ENCODE data around the gene PDGFRB.

The PDGFRB gene

DNA sequence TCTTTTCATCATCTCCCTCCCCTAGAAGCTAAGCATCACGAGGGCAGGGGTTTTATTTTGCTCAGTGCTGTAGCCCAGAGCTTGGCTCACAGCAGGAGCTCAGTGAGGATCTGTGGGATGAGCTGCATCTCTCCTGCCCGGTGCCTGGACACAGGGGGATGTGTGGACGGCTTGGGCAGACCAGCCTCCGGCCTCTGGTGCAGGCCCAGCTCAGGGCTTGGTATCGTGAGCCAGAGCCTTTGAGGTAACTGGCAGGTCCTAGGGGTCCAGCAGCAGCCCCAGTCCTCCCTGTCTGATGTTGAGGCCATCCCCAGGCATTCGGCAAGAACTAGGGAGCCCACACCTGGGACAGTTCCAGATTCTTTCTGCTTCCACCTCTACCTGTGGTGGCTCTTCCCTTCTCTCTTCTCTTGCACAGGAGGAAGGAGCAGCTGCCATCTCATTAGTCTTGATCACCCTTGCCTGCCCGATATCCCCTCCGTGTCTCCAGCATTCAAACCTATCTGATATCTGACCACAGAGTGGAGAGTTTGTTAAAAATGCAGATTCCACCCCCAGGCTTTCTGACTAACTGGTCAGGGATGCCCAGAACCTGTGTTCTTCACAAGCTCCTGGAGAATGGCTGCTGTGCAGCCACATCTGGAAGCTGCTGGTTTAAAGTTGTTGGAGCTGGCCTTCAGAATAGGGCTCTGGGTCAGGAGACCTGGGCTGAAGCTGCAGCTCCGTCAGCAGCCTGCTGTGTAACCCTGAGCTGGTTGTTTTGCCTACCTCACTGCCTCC is 26.3 kb upstream of the PDGFRB start:
- DNase-seq, result no peak

DNA sequence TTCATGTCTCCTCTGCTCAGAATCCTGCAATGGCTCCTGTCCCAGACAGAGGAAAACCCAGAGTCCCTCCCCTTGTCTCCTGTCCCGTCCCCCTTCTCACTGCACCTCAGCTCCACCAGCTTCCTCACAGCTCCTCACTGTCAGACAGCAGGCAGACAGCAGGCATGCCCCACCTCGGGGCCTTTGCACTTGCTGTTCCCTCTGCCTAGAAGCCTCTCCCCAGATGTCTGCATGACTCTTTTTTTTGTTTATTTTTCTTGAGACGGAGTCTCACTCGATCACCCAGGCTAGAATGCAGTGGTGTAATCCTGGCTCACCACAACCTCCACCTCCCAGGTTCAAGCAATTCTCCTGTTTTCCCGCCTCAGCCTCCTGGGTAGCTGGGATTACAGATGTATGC is 25.4 kb upstream of the PDGFRB start:
- DNase-seq, result no peak

DNA sequence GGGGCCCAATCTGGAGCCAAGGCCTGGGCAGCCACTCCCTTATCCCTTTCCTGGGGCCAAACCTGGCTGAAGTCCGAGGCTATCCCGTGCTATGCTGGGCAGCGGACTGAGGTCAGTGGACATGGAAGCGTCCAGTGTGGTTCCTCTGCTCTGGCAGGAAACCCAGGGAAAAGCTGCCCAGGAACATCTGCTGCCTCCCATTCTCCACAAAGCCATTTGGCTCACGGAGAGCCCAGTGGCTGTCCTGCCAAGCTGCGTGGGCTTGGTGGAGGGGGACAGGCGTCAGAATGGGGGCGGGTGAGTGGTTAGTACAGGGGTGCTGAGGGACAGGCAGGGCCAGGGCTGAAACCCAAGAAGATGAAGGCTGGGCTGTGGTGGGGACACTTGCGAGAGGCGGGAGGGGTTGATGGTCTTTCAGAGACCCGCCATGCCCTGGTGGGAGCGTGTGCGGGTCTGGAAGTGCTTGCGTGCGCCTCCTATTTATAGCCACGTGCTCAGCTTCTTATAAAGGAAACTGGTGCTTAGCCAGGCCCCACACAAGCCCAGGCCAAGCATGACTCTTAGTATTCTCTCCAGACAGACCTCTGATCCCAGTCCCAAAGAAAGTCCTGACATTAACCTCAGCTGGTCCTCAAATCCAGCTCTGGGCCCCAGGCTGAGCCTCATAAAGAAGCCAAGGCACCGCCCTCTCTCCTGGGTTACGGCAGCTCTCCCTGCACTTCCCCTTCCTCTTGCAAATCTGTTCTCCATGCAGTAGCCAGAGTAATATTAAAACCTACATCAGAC is 24.8 kb upstream of the PDGFRB start:
- DNase-seq, result no peak

DNA sequence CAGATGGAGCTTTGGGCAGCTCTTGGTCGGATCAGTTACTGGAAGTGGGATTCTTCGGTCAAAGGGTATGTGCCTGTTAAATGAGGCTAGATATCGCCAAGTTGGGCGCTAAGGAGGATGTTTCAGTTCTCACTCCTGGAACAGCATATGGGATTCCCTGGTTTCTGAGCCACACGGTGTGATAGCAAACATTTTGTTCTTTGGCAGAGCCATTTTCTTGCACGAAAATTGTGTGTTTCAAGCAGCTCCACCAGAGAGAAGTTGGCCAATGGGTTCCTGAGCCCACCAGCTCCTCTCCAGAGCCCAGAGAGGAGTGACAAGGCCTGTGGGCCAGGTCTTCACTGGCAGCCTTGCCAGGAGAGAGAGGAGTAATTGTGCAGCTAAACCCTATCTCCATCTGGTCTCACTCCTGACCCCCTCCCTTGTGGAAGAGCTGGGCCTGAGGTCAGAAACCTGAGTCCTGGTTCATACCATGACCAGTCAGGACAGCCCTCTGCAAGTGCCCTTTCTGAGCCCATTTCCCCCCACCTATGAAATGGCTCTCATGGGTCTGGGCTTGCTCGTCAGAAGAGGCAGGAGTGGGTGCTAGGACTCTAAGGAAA is 23.5 kb upstream of the PDGFRB start:
- no peak for DNase-seq

DNA sequence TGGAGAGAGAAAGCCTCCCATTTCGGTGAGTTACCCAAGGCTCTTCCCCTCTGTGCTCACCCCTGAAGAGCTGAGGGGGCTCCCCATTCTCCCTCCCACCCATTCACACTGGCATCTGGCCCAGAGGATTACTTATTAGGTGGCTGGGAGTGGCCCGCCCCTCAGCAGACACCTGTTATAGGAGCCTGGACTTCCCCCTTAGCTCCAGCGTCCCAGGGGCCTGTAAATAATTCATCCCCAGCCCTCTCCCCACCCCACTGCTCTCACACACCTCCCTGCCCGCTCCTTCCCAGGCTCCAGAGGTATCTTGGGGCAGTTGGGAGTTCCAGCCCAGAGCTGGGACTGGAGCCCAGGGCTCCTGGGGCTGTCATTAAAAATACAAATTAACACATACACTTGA is 22.6 kb upstream of the PDGFRB start:
- no peak for DNase-seq

DNA sequence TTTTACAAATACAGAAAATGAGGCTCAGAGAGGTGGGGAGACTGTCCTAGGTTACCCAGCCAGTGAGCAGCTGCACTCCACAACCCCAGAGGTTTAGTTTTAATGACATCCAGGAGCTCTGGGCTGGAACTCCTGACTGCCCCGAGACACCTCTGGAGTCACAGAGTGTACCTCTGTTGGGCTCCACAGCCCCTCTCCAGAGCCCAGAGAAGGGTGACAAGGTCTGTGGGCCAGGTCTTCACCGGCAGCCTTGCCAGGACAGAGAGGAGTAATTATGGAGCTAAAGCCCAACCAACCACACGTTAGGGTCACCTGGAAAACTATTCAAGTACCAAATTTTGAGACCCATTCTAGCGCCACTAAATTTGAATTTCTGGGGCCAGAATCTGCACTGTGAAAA is 22.1 kb upstream of the PDGFRB start:
- DNase-seq, result no peak

DNA sequence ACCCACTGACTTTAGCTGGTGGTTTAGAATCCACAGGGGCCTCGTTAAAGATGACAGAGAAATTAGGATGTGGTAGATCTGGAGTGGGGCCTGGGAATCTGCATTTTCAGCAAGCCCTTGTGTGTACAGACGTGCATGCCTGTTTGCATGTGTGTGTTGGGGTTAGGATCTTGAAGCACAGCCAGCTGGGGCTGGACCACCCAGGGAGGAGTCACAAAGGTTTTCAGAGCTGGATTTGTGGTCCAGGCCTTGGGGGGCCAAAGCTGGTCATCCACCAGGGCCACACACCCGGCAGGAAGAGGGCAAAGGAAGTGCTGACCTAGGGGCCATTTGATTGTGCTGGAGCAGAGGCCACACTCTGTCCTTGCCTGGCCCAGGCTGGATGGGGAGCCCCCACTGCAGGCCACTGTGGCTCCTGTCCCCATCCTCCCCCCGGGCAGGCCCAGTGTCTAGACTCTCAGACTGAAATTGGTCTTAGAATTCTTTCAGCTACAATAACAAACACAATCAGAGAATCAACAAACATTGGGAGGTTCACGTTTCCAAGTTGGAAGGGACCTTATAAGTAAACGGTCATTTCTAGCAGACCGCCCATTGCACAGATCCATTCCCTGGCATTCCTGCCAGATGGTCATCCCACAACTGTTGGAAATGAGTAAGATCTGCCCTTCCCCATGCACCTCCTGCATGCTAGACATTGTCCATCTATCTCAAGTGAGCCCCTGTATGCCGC is 21.3 kb upstream of the PDGFRB start:
- DNase-seq, result no peak

DNA sequence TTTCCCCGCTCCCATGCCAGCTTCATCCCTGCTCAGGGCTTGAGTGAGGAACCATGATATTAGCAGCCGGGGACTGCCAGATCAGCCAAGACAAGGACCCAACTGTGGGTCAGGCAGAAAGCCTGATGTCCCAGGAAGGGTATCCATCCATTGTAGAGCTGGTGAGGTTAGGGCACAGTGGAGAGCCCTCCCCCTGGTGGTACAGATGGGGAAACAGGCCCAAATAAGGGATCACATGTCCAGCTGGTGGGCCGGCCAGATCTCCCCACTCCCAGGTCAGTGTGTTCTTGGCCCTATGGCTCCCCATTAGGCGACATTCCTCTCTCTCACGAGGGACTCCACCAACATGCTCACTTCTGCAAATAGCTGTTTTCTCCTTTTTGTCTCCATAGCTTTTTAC is 19.9 kb upstream of the PDGFRB start:
- no peak for DNase-seq

DNA sequence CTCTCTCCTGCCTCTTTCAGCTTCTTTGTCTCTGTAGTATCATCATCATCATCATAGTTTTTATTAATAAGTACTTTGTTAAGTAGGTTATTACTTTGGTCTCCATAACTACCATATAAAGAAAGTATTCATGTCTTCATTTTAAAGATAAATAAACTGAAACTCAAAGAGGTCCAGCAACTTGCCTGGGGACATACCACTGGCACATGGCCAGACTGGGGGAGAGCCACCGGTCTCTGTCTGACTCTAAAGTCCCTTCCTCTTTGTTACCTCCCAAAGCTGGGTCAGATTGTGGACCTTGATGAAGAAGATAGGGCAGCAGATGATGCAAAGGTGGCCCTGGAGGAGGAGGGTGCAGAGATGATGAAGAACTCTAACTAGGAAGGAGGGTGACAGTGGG is 19.4 kb upstream of the PDGFRB start:
- no peak for DNase-seq

DNA sequence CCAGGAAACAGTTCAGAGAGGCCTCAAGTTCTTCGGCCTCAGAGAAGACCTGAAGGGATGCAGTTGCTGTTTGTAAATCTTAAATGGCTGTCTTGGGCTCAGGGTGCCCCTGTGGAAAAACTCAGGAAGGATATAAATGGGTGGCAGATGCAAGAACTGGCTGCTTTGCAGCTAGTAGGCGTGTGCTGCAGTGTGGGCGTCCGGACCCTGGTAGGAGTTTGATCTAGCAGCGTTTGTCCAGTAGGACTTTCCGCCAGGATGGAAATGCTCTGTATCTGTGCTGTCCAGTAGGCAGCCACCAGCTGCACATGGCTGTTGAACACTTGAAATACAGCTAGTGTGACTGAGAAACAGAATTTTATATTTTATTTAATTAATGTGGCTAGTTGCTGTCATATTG is 18.6 kb upstream of the PDGFRB start:
- DNase-seq, result no peak

DNA sequence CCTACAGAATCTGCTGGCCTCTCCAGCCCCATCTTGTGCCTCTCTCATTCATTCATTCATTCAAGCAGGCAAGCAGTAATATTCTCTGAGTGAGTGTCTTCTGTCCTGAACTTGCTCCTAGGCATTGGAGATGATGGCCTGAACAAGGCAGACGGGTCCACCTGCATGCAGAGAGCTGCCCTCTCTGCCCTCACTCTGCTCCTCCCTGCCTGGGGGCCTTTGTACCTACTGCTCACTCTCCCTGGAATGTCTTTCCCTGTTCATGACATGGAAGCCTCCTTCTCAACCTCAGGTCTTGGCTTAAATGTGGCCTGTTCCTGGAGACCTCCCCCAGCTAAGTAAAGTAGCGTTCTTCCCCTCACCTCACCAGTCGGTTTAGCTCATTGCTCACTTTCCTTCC is 17.5 kb upstream of the PDGFRB start:
- DNase-seq, result no peak

DNA sequence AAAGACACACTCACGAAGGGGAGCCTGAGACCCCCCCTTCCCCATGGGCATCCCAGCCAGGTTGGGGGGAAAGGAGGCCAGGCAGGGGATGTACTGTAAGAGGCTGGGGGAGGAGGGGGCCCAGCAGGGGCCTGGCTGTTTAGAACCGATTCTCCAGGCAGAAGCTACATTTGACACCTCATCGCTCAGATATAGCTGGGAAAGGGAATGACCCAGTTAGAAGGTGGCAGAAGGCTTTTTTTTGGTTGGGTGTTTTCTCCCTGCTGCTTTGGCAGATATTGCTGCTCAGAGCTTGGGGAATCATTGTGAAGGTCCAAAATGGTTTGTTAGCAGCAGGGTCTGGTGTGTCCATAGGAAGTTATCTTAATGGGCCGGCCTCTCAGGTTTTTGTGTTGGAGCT is 16.9 kb upstream of the PDGFRB start:
- no peak for DNase-seq

DNA sequence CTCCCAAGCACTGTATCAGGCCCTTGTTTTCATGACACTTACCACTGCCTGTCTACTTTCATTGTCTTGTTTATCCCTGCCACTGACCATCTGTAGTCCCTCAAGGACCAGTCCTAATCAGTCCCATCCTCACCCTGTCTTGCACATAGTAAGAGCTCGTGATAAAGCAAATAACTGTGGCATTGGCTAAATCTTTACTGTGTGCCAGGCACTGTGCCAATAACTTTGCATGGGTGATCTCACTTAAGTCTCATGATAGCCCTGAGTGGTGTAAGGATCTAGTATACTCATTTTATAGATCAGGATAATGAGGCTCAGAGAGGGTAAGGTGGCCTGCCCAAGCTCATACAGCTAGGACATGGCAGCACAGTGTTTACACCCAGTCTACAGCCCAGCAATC is 16.5 kb upstream of the PDGFRB start:
- DNase-seq, result no peak

DNA sequence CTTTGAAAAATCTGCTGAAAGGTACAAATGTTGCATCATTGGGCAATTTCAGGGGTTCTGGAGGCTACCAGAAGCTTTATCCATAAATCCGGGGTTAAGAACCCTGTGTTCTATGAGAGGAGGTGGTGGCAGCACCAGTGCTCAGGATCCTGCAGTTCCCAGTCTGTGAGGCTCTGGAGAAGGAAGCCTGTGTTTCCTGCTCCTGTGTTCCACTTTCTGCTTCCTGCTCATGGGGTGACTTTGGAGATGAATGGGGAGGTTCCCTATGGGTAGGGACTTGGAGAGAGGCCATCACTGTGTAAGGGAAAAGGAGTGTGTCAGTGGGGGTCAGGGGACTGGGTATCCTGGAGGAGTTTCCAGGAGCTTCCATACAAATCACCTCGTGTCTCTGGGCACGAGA is 13.2 kb upstream of the PDGFRB start:
- no peak for DNase-seq

DNA sequence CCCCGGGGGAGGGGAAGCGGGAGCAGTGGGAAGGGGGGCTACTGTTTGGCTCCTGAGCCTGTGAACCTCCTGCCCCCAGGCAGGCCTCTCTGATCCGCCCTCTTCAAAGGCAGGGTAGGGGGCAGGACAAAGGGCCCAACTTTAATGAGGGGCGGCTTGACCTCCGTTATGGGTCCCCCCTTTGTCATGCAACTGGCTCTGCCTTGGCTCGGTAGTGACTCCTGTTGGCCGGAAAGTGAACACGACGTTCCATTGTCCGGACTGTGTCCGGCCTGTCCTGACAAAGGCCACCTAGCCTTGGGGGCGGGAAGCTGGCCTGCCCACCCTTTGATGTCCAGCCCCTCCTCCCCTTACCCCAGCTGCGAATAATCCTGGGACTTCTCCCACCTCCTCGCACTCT is 12.3 kb upstream of the PDGFRB start:
- no peak for DNase-seq

DNA sequence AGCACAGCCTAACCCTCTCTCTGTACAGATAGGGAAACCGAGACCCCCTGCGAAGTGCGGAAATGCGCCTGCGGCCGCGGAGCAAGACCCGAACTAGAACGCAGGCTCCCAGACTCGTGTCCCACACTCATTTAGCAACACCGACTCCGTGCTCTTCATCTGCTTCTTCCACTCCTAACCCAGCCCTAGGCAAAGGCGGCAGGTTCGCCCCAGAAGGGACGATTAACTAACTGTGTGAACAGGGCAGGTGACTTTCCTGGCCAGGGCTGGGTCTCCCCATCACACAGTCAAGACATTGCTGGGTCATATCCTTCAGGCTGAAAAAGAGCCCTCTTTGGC is 11.8 kb upstream of the PDGFRB start:
- no peak for DNase-seq

DNA sequence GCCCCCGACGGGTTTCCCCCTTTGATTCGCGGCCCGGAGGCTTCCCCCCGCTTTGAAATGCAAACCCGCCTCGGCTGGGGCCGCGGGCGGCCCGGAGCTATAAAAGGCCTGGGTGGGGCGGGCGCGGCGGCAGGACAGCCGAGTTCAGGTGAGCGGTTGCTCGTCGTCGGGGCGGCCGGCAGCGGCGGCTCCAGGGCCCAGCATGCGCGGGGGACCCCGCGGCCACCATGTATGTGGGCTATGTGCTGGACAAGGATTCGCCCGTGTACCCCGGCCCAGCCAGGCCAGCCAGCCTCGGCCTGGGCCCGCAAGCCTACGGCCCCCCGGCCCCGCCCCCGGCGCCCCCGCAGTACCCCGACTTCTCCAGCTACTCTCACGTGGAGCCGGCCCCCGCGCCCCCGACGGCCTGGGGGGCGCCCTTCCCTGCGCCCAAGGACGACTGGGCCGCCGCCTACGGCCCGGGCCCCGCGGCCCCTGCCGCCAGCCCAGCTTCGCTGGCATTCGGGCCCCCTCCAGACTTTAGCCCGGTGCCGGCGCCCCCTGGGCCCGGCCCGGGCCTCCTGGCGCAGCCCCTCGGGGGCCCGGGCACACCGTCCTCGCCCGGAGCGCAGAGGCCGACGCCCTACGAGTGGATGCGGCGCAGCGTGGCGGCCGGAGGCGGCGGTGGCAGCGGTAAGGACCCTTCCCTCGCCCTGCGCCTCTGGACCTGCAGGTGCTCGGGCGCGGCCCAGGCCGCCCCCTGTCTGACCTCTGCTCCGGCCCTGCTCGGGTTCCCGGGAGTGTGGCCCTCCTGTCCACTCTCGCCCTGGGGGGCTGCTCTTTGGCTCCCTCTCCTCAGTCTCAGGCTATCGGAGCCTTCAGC is 11.2 kb upstream of the PDGFRB start, which contains the start of gene CDX1:
TSS of gene CDX1 (plus strand) at position 129 of the 862 bp plus-strand sequence. CDS start at position 228, 99 bp downstream.
- no peak for DNase-seq

DNA sequence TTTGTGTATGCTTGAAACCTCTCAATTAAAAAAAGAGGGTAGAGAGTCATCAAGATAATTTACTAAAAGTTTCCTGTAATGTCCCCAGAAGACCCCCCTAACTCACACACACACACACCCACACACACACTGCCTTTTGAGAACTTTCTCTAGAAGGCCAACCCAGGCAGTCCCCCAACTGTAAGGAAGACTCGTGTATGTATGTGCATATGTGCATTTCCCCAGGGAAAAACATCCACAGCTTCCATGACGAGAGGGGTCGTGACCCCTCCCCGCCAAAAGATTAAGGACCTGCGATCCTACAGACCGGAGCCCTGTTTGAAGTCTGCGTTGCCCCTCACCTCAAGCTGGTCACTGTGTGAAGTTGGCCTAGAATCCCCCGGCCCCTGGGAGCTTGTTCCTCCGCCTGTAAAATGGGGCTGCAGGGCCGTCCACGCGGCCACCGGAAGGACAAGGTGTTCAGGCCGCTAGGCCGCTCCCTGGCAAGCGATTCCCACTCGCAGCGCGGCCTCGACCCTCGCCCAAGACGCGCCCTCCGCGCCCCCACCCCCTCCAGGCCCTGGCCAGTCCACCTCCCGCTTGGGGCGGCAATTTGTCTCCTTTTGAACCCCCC is 10.5 kb upstream of the PDGFRB start:
- no peak for DNase-seq

DNA sequence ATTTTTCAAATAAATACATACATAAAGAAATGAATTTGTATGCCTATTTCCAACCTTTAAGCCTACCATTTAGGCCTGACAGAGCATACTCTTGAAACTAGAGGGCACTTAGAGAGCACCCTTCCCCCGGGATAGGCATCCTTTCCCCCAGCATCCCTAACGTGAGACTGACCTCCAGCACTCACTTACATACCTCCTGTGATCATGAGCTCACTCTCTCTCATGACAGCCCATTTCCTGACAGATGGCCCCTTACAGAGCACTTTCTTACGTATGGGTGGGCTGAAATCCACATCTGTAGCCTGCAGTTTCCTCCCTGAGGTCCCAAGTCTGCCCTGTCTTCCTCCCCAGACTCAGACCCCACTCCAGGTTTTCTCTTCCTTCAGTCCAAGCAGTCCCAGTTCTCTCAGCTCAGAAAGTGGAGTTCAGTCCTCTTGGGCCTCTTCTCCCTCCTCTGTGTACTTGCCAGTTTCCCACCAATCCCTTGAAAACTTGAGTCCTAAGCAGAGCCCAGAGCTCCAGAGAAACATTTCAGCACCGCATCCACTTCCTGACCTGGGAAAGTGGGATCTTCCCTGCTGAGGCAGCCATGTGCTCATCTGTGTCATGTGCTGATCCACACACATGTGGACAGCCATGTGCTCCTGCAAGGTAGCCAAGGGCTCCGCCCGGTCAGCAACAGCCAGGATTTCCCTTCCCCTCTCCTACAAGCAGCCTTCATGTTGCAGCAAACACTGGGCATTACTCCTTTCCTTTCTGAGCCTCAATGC is 8.8 kb upstream of the PDGFRB start:
- no peak for DNase-seq

DNA sequence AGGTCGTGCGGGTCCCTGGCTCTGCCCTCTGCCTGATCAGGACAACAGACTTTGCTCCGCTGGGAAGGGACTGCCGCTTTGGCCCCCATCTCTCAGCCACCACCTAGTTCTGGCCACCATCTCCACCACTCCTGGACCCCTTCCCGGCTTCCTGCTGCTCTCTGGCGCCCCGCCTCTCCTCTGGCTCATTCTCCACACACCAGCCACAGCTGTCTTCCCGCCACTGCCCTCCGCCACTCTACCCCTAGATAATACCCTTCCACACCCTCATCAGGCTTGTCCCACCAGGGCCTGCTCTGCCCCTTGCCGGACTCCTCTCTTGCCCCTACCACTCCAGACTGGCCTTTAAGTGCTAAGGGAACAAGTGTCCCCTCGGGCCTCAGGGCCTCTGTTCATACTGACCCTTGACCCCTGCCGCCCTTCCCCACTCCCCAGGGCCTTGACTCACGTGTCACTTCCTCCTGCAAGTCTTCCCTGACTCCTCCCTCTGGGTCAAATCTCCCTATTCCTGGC is 8.0 kb upstream of the PDGFRB start:
- DNase-seq, result no peak

DNA sequence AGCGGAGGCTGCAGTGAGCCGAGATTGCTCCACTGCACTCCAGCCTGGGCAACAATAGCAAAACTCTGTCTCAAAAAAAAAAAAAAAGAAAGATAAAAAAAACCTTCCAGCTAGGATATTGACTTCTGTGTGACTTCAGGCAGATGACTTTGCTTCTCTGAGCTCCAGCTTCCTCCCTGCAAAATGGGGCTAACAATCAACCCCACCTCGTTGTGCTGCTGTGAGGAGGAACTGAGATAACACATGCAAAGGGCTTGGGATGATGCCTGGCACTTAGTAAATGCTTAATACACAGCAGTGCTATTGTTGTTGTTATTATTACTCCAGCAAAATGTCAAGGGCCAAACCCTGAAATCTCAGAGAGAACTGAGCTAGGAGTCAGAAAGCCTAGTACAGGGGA is 7.4 kb upstream of the PDGFRB start:
- no peak for DNase-seq
